ENCODE measurements around the gene GNAO1. TPM values are rescaled to one million over a fixed set of nuclear protein-coding genes. Genes with fewer than 3 reads are reported as not detected.

The GNAO1 gene
- total and polyA plus RNA-seq, 2 experiments from 2014 or later: under 0.01 to 0.18 TPM

- Histone ChIP-seq H3K9me2 (ENCODE audit: insufficient read depth) (no peaks in the 10 kb centered on the region), H4K20me1 (ENCODE audit: insufficient read depth) (no peaks in the 10 kb centered on the region), H3K9me3 (ENCODE audit: low read depth) (no peaks in the 10 kb centered on the region), H3K36me3 (ENCODE audit: low read depth) (no peaks in the 10 kb centered on the region), H3K9ac (no peak overlapping the region), H3K4me2 (ENCODE audit: unreplicated experiment) (no peak overlapping the region), H2AFZ (no peak overlapping the region), H3F3A (ENCODE audit: insufficient read depth) (no peaks in the 10 kb centered on the region), H3K4me1 (ENCODE audit: insufficient read depth) (no peaks in the 10 kb centered on the region), H3K27me3 (replicated peaks; ENCODE audit: insufficient read depth) (peaks cover 51% of the 10 kb centered on the region), H3K79me2 (ENCODE audit: insufficient read depth) (no peaks in the 10 kb centered on the region), H3K4me3 (no peak overlapping the region), H3K27ac (no peak overlapping the region)
- TF ChIP-seq EZH2 (IDR thresholded peaks at IDR 0.05; ENCODE audit: insufficient read depth, poor library complexity, severe bottlenecking) (no peak), EZH2phosphoT487 (IDR thresholded peaks at IDR 0.05; ENCODE audit: insufficient read depth, low read depth) (no peak)
- WGBS, 2 experiments (ENCODE audit: low coverage in 1 of 2, low lambda C conversion rate in 2 of 2, missing lambda C conversion rate in 2 of 2): 12 to 19% methylated on average over 2 of the region's 2 CpGs
- no peak for DNase-seq
- in situ Hi-C loops (cut with MboI): no loop called here
Observed at GRCh38 chr16:56195151-56195550, 3.9 kb downstream of the GNAO1 start.

- H3K36me3 ChIP-seq (ENCODE audit: low read depth): no peaks in the 10 kb centered on the region
Observed at GRCh38 chr16:56196381-56196780, 5.1 kb downstream of the GNAO1 start.

GRCh38 chr16:56197192-56197992 lies 6.1 kb downstream of the GNAO1 start:
- in situ Hi-C loops (cut with MboI): no loop called here
- Histone ChIP-seq H3K27ac (no peak overlapping the region), H3K4me1 (ENCODE audit: insufficient read depth) (no peaks in the 10 kb centered on the region), H3K9me3 (ENCODE audit: low read depth) (no peaks in the 10 kb centered on the region), H4K20me1 (ENCODE audit: insufficient read depth) (no peaks in the 10 kb centered on the region), H3K9ac (no peak overlapping the region), H3K27me3 (replicated peaks; ENCODE audit: insufficient read depth) (peaks cover 35% of the 10 kb centered on the region), H3K36me3 (ENCODE audit: low read depth) (no peaks in the 10 kb centered on the region), H3K4me2 (ENCODE audit: unreplicated experiment) (no peak overlapping the region), H3K4me3 (no peak overlapping the region), H3K9me2 (ENCODE audit: insufficient read depth) (no peaks in the 10 kb centered on the region), H2AFZ (no peak overlapping the region), H3K79me2 (ENCODE audit: insufficient read depth) (no peaks in the 10 kb centered on the region), H3F3A (ENCODE audit: insufficient read depth) (no peaks in the 10 kb centered on the region)
- DNase-seq: no peak
- 44 to 47% methylated on average over 11 of the region's 11 CpGs for WGBS, 2 experiments (ENCODE audit: low coverage in 1 of 2, low lambda C conversion rate in 2 of 2, missing lambda C conversion rate in 2 of 2)
- no peak for TF ChIP-seq EZH2phosphoT487 (IDR thresholded peaks at IDR 0.05; ENCODE audit: insufficient read depth, low read depth)
- no peak for TF ChIP-seq EZH2 (IDR thresholded peaks at IDR 0.05; ENCODE audit: insufficient read depth, poor library complexity, severe bottlenecking)

More at GRCh38 chr16:56196381-56196780, 5.1 kb downstream of the GNAO1 start:
- H3K4me1 ChIP-seq (ENCODE audit: insufficient read depth): no peaks in the 10 kb centered on the region
- no peak overlapping the region for H3K4me3 ChIP-seq
- H3F3A ChIP-seq (ENCODE audit: insufficient read depth): no peaks in the 10 kb centered on the region
- peaks cover 43% of the 10 kb centered on the region for H3K27me3 ChIP-seq (replicated peaks; ENCODE audit: insufficient read depth)
- no peak overlapping the region for H2AFZ ChIP-seq
- no peak overlapping the region for H3K27ac ChIP-seq
- H3K4me2 ChIP-seq (ENCODE audit: unreplicated experiment): no peak overlapping the region
- H3K9me3 ChIP-seq (ENCODE audit: low read depth): no peaks in the 10 kb centered on the region
- no peak for TF ChIP-seq EZH2 (IDR thresholded peaks at IDR 0.05; ENCODE audit: insufficient read depth, poor library complexity, severe bottlenecking)
- no peak for TF ChIP-seq EZH2phosphoT487 (IDR thresholded peaks at IDR 0.05; ENCODE audit: insufficient read depth, low read depth)
- in situ Hi-C loops (cut with MboI): no loop called here
- no peak overlapping the region for H3K9ac ChIP-seq
- H3K79me2 ChIP-seq (ENCODE audit: insufficient read depth): no peaks in the 10 kb centered on the region
- WGBS, 2 experiments (ENCODE audit: low coverage in 1 of 2, low lambda C conversion rate in 2 of 2, missing lambda C conversion rate in 2 of 2): 57 to 64% methylated on average over 5 of the region's 5 CpGs
- DNase-seq: no peak
- no peaks in the 10 kb centered on the region for H3K9me2 ChIP-seq (ENCODE audit: insufficient read depth)
- H4K20me1 ChIP-seq (ENCODE audit: insufficient read depth): no peaks in the 10 kb centered on the region

GRCh38 chr16:56198006-56198754 lies 6.9 kb downstream of the GNAO1 start:
- peaks cover 27% of the 10 kb centered on the region for H3K27me3 ChIP-seq (replicated peaks; ENCODE audit: insufficient read depth)
- in situ Hi-C loops (cut with MboI): no loop called here
- H2AFZ ChIP-seq: no peak overlapping the region
- H3K9ac ChIP-seq: no peak overlapping the region
- H3K4me1 ChIP-seq (ENCODE audit: insufficient read depth): no peaks in the 10 kb centered on the region
- no peak overlapping the region for H3K27ac ChIP-seq
- H3K36me3 ChIP-seq (ENCODE audit: low read depth): no peaks in the 10 kb centered on the region
- no peak for DNase-seq
- H3K79me2 ChIP-seq (ENCODE audit: insufficient read depth): no peaks in the 10 kb centered on the region
- no peaks in the 10 kb centered on the region for H4K20me1 ChIP-seq (ENCODE audit: insufficient read depth)
- TF ChIP-seq EZH2 (IDR thresholded peaks at IDR 0.05; ENCODE audit: insufficient read depth, poor library complexity, severe bottlenecking) (no peak), EZH2phosphoT487 (IDR thresholded peaks at IDR 0.05; ENCODE audit: insufficient read depth, low read depth) (no peak)
- H3K4me2 ChIP-seq (ENCODE audit: unreplicated experiment): no peak overlapping the region
- H3F3A ChIP-seq (ENCODE audit: insufficient read depth): no peaks in the 10 kb centered on the region
- H3K4me3 ChIP-seq: no peak overlapping the region
- H3K9me2 ChIP-seq (ENCODE audit: insufficient read depth): no peaks in the 10 kb centered on the region
- H3K9me3 ChIP-seq (ENCODE audit: low read depth): no peaks in the 10 kb centered on the region
